Esophagus muscularis mucosa (tissue), 4 donors: ENCODE data around the gene GDF11. TPM values are rescaled to one million over a fixed set of nuclear protein-coding genes. Genes with fewer than 3 reads are reported as not detected.
A peak's percentile ranks its signal among the peaks of the same experiment; 100 is the strongest.

Experiments
- DNase-seq: peaks from one replicate; pipeline ENCODE4 v3.0.0-alpha.2; 2017; ENCODE audit errors: extremely low spot score
- H3K27ac ChIP-seq, 4 donors: fragments of 200-600 bp; sonication (generic); replicated peaks in 1 of 4; 1 replicate in 3 of 4; 2 replicates in 1 of 4; pipeline ENCODE4 v1.5.1; 2016 to 2019; ENCODE audit warnings: mild to moderate bottlenecking in 1 of 4
- H3K27me3 ChIP-seq, 4 donors: fragments of 200-600 bp; sonication (generic); one replicate each; pipeline versions ENCODE4 v1.5.1 to v1.6.0; 2016 to 2019
- H3K36me3 ChIP-seq, 4 donors: fragments of 200-600 bp; sonication (generic); one replicate each; pipeline ENCODE4 v1.5.1; 2016 to 2019
- H3K4me1 ChIP-seq, 4 donors: fragments of 200-600 bp; sonication (generic); one replicate each; pipeline ENCODE4 v1.5.1; 2016 to 2019
- H3K4me3 ChIP-seq, 4 donors: fragments of 200-600 bp; sonication (generic); 1 replicate in 2 of 4; 2 replicates in 2 of 4; pipeline ENCODE4 v1.5.1; 2016 to 2019; ENCODE audit warnings: mild to moderate bottlenecking in 4 of 4, moderate library complexity in 1 of 4
- H3K9me3 ChIP-seq, 4 donors: fragments of 200-600 bp; sonication (generic); 1 replicate in 3 of 4; 2 replicates in 1 of 4; pipeline ENCODE4 v1.5.1; 2016 to 2019
- CTCF ChIP-seq, 3 experiments: fragments of 200-600 bp in 2 of 3; fragments of 450-650 bp in 1 of 3; sonication (generic) in 2 of 3; IDR thresholded peaks; one replicate each; pipeline ENCODE4 v1.5.1; 2017 to 2019; ENCODE audit warnings: antibody characterized with exemption in 3 of 3, mild to moderate bottlenecking in 2 of 3, moderate library complexity in 1 of 3
- EP300 ChIP-seq: sonication (generic); formaldehyde crosslinking; IDR thresholded peaks from one replicate; pipeline ENCODE4 v1.6.1; 2017; ENCODE audit warnings: antibody characterized with exemption
- POLR2A ChIP-seq: fragments of 450-650 bp; IDR thresholded peaks from one replicate; pipeline ENCODE4 v1.6.1; 2017; ENCODE audit warnings: antibody characterized with exemption, moderate library complexity, mild to moderate bottlenecking, low read depth
- POLR2AphosphoS5 ChIP-seq, 2 donors: sonication (generic); formaldehyde crosslinking; IDR thresholded peaks; one replicate each; pipeline ENCODE4 v1.6.1; 2017; ENCODE audit warnings: antibody characterized with exemption in 2 of 2
- WGBS: methylation state at CpG from one replicate; pipeline ENCODE4 v1.1.5; 2018; 5-methylcytosine and 5-hydroxymethylcytosine counted together
- intact Hi-C: fragments of 100-400 bp; cut with DNase I; formaldehyde crosslinking; loops from one replicate; pipeline ENCODE4 v1.15.1; 2023
- total RNA-seq, 4 donors: library from RNA; depleted of rRNA; stranded (reverse); fragments of >200 nt; gene quantifications; one replicate each; pipeline versions ENCODE4 v1.1.0 to v1.2.1, GENCODE V29; 2016

GDF11 gene
- total RNA-seq, 4 donors from 2014 or later = 1.7 to 9.0 (median 4.9) TPM

- H3K9me3 ChIP-seq = no peaks in the 10 kb centered on the region
- H3K27ac ChIP-seq = peak overlapping the region; percentile 89 to 100 (median 98)
- intact Hi-C loops = no loop called here
- 43% methylated on average over 4 of the region's 4 CpGs for WGBS
- H3K4me3 ChIP-seq = no peak overlapping the region
- TF ChIP-seq EP300 (no peak), POLR2AphosphoS5 (IDR thresholded peaks at IDR 0.05) (peak in 1 of 2 donors; percentile 13)
- H3K4me1 ChIP-seq = peaks cover 67 to 94% (median 86%) of the 10 kb centered on the region in 4 donors
- DNase-seq = no peak
- peaks cover 0 to 20% (median 3%) of the 10 kb centered on the region in 4 donors for H3K36me3 ChIP-seq
- H3K27me3 ChIP-seq = no peaks in the 10 kb centered on the region
Observed at GRCh38 chr12:55718624-55719275, 24.2 kb upstream of the GDF11 start.

GRCh38 chr12:55719371-55719770, 23.6 kb upstream of the GDF11 start:
- H3K4me3 ChIP-seq = no peak overlapping the region
- no peak for DNase-seq
- no peaks in the 10 kb centered on the region for H3K27me3 ChIP-seq
- no peaks in the 10 kb centered on the region for H3K9me3 ChIP-seq
- peaks cover 72 to 95% (median 89%) of the 10 kb centered on the region in 4 donors for H3K4me1 ChIP-seq
- 57% methylated on average over 7 of the region's 7 CpGs for WGBS
- TF ChIP-seq CTCF (IDR thresholded peaks at IDR 0.05) = no peak
- no peak for TF ChIP-seq POLR2A
- no peak for TF ChIP-seq POLR2AphosphoS5 (IDR thresholded peaks at IDR 0.05)
- no peak for TF ChIP-seq EP300
- peaks cover 0 to 26% (median 10%) of the 10 kb centered on the region in 4 donors for H3K36me3 ChIP-seq
- intact Hi-C loops = no loop called here
- H3K27ac ChIP-seq = peak overlapping the region; percentile 89 to 100 (median 98)

- Histone ChIP-seq H3K4me1 (peaks cover 74 to 95% (median 89%) of the 10 kb centered on the region in 4 donors), H3K9me3 (no peaks in the 10 kb centered on the region), H3K27me3 (no peaks in the 10 kb centered on the region), H3K4me3 (peak within 1 kb of the TSS; percentile 17 to 43 (median 26)), H3K36me3 (peaks cover 5 to 34% (median 17%) of the 10 kb centered on the region in 4 donors), H3K27ac (peak within 1 kb of the TSS; percentile 89 to 100 (median 98))
- no peak for DNase-seq
- 49% methylated on average over 5 of the region's 6 CpGs for WGBS
- TF ChIP-seq CTCF (IDR thresholded peaks at IDR 0.05) (no peak), POLR2A (peak; percentile 33), POLR2AphosphoS5 (IDR thresholded peaks at IDR 0.05) (peak; percentile 90 to 93), EP300 (peak; percentile 66)
- intact Hi-C loops = no loop called here
Observed at GRCh38 chr12:55720071-55720564, 22.8 kb upstream of the GDF11 start, which contains the start of gene RDH5. RDH5 (plus strand) TSS chr12:55720393; CDS start chr12:55721185, 792 bp downstream.

- intact Hi-C loops = no loop called here
Observed at GRCh38 chr12:55720894-55721444, 22.0 kb upstream of the GDF11 start.

More at GRCh38 chr12:55720894-55721444, 22.0 kb upstream of the GDF11 start:
- H3K27me3 ChIP-seq = no peaks in the 10 kb centered on the region
- peaks cover 77 to 97% (median 90%) of the 10 kb centered on the region in 4 donors for H3K4me1 ChIP-seq
- no peak for DNase-seq
- H3K27ac ChIP-seq = peak overlapping the region; percentile 89 to 100 (median 98)
- 50% methylated on average over 1 of the region's 9 CpGs for WGBS
- peaks cover 6 to 42% (median 26%) of the 10 kb centered on the region in 4 donors for H3K36me3 ChIP-seq
- H3K4me3 ChIP-seq = peak overlapping the region in 3 of 4 donors; percentile 17 to 32 (median 22)
- peak; percentile 64 to 76 (median 75) for TF ChIP-seq CTCF (IDR thresholded peaks at IDR 0.05)
- TF ChIP-seq EP300 = no peak
- no peak for TF ChIP-seq POLR2A
- peak; percentile 76 to 80 for TF ChIP-seq POLR2AphosphoS5 (IDR thresholded peaks at IDR 0.05)
- H3K9me3 ChIP-seq = no peaks in the 10 kb centered on the region
